COR-L47 (cell line): ENCODE measurements around the gene RAB31.
"Not testable (repeated sequence)": the region's sequence is repeated elsewhere in the genome, so short reads cannot be mapped to it uniquely, and the experiment has no call there.

ENCODE experiments used
- DNase-seq: peaks from one replicate; lab custom pipeline; 2025; lab: John Stamatoyannopoulos, UW

The RAB31 gene

DNA sequence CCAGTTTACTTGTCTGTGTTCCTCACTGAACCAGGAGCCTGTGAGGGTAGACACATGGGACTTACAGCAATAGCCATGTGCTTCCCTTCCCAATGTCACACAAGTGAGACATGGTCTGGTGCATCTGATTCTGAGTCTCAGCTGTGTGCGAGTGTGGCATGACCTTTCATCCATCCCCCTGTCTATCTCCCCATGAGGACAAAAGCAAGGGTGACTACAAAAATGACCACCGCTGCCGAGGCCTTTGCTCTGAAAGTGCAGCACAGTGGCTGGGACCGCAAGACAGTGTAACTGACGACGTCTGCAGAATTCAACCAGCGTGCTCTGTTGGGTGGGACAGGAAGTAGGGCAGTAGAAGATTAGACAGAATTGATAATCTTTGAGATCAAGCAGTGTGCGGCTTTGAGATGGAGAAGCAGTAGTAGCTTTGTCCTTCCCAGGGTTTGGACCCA is 50.5 kb downstream of the RAB31 start:
- DNase-seq: no peak

DNA sequence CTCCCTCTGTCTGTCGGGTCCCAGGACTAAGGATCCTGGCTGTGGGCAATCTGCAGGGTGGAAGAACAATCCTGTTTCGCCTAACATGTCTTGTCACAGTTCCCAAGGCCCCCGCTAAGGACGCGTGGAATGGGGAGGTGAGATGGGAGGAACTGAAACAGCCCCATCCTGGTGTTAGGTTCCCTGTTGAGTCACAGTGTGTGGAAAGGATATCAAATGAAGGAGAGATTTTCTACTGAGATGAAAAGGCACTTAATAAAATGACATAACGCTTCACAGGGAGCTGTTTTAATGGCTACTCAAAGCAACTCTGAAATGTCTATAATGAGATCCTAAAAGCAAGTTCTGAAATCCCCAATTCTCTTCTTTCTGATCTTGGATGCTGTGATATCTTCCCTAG is 52.5 kb downstream of the RAB31 start:
- DNase-seq: no peak

DNA sequence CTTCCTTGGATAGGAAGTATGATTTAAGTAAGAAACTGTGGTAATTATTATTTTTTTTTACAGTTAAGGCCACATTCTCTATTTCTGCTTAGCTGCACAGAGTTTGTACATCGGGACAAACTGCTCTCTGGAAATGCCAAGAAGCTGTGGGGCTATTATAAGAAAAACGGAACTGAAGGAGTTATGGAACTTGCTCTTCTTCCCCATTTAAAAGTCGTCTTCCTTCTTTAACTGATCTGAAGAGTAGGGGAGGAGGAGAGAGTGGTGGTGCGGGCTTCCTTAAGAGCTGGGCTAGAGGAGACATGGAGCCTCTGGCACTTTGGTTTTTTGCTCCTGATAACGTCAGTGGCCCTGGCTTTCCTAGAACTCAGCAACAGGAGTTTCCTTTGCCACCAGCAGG is 54.4 kb downstream of the RAB31 start:
- no peak for DNase-seq

DNA sequence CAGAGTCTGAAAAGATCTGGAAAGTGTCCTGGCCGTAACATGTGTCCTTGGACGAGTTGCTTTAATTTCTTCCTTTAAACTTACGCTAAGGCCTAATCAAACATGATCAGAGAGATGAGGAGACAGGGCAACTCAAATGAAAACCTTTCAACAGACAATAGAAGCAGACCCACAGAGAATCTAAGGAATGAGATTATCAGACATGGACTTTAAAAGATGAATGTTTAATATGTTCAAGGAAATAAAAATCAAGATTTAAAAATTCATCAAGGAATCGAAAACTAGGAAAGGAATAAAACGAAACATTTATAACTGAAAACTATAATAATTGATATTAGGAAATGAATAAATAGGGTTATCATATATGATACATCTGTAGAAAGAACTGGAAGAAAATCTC is 55.1 kb downstream of the RAB31 start:
- no peak for DNase-seq

DNA sequence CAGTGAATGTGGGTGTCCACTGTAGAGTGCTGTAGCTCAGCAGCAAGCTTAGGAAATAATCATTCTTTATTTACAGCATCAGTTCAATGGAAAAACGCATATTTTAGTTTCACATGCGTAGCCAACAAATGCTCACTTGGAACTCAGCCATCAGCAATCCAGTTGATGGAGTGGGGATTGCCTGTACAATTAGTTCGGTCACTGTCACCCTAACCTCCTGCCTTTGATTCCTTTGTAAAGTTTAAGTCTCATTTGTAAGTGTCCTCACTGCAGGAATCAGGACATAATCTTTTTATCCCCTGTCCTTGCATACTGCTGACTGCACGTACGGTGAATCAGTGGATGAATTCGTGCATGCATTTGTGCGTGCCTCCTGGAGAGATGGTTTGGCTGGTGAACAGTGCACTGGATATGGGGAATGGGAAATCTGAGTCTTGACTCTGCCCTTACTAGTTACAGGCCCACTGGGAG is 55.9 kb downstream of the RAB31 start:
- DNase-seq: peak; percentile 24

DNA sequence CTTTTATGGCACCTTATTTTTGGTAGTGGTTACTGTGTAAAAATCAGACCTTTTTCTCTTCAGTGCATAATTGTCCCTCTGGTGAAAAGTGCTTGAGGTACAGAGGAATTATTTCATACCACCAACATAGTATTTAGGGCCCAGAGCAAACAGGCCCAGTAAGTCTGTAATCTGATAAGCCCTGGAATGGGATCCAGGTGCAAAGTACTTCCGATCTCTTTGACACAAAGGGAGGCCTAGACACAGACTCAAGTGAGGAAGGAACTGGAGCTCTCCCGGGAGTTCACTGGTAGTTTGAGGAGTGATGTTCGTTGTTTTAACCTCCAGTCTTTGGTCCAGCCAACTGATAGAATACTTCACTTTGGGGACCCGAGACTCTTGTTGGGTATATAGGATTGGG is 57.4 kb downstream of the RAB31 start:
- DNase-seq: no peak

DNA sequence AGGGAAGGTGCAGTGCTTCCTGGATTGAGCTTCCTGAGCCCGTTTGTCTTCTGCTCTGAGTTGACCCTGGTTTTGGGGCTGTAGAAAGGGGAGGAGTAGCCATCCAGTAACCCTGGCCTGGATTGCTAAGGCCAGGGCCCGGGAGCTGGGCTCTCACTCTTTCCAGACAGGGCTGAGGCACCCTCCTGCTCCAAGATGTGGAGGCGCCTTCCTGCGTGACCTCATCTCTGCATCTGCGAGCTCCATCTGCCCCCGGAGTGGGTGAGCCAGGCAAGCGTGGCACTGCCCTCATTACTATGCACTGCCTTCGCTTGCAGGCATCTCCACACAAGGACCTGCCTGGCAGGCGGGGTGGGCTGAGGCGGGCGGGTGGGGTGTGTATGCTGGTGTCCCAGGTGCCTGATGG is 58.0 kb downstream of the RAB31 start:
- DNase-seq: no peak

DNA sequence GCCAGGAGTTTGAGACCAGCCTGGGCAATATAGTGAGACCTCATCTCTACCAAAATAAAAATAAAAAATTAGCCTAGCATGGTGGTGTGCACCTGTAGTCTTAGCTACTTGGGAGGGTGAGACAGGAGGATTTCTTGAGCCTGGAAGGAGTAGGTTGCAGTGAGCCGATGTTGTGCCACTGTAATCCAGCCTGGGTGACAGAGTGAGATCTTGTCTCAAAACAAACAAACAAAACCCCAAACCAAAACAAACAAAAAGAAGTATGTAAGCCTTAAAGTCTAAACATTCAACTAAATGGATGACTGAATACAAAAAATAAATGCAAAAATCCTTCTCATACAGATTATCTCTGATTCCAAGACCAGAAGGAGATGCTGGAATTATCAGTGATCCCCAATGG is 58.6 kb downstream of the RAB31 start:
- no peak for DNase-seq

DNA sequence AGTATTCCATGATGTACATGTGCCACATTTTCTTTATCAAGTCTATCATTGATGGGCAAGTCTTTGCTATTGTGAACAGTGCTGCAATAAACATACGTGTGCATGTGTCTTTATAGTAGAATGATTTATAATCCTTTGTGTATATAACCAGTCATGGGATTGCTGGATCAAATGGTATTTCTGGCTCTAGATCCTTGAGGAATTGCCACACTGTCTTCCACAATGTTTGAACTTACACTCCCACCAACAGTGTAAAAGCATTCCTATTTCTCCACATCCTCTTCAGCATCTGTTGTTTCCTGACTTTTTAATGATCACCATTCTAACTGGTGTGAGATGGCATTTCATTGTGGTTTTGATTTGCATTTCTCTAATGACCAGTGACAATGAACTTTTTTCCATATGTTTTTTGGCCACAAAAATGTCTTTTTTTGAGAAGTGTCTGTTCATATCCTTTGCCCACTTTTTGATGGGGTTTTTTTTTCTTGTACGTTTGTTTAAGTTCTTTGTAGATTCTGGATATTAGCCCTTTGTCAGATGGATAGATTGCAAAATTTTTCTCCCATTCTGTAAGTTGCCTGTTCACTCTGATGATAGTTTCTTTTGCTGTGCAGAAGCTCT is 60.1 kb downstream of the RAB31 start:
- not testable (repeated sequence) for DNase-seq

DNA sequence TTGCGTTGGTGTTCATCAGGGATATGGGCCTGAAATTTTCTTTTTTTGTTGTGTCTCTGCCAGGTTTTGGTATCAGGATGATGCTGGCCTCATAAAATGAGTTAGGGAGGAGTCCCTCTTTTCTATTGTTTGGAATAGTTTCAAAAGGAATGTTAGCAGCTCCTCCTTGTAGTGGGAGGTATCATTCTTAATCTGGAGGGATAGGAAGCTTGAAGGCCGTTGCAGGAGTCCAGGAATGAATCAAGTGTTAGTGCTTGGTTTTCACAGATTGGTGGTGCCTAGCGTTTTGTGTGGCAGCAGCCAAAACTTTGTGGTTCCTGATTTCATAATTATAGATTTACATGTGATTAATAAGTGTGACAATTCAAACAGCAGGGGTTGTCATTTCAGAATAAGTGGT is 62.0 kb downstream of the RAB31 start:
- not testable (repeated sequence) for DNase-seq

DNA sequence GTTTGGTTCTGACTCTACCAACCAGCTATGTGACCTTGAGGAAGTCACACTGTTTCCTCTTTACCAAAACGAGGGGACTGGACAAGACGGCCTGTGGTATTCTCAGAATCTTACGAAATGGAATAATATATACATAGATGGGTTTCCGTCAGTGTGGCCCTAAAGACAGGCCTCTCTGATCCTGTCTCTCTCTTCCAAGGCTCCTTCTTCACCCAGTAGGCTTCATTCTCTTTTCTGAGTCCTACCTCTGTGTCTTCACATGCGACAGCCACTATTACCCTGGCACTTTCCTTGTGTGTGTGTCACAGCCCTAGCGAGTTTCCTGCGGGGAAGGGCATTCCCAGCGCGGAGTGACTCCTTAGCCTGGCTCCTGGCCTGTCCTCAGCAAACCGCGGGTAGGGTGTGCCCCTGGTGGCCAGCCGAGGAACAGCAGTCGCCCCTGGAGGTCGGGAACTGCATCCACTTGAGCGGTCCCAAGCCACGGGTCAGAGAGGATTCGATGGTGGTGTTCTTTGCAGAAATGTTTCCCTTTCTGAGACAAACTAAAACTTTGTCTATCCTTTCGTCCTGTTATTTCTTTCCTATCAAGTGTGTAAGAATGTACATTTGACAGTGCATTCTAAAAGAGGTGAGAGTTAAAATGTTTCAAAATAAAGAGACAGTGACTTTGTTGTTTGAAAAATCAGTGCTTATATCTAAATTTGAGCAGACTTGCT is 63.3 kb downstream of the RAB31 start:
- no peak for DNase-seq

DNA sequence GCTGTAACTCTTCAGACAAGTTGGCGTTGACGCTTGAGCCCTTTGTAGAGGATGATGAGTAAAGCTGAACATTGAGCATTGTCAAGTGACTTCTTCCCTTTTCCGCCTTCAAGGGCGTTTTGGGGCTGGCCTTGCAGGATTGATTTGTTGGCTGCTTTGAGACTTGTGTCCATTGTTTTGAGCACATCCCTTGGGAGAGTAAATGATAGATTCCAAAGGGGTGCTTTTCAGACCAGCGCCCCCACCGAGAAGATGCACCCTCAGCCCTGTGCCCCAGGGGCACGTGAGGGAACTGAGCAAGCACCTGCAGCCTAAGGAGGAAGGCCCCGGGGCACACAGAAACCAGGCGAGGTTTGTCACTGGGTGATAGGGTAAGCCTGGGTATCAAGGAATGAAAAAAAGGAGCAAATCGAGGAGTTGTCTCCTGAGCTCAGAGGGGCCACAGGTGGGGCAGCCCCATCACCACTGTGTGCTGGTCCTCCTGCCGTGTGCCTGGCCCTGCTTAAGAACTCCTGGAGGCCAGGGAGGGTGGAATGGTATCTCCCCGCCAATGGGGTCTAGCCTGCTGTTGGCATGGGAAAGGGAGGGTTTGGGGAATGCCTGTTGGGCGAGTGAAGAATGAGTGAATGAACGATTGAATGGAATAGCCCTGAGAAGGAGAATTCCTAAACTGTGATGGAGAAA is 64.0 kb downstream of the RAB31 start:
- DNase-seq: no peak

DNA sequence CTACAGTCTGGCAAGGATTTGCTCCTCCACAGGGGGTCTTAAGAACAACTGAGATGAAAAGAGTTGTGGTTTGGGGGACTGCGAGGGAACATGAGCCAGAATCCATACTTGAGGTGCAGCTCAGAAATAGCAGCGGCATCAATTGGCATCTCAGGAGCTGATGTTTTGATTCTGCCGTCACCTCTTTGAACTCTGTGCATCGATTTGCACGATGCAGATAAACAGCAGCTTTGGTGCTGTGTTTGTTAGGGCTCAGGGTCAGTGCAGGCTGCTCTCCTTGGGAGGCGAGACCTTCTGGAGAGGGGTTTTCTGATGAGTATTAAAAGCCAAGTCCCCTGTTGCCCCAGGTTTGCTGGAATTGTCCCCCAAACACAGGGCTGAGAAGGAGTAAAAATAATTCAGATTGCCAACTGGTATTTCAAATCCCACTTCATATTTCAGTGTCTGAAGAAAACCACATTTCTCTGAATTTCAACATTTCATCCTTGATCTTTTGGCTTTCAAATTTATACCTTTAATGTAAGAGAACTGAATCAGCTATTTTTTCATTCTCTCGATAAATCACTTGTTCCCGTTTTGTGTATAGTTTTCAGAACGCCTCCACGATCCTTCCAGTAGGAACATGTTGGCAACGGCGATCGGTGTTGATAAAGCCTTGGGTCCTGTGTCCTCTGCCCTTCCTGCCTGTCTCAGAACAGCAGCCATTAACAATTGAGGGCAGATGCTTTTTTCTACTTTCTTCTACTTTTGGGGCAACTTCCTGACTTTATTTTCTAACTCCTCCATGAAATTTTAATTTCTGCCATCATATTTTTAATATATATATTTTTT is 65.0 kb downstream of the RAB31 start:
- no peak for DNase-seq

DNA sequence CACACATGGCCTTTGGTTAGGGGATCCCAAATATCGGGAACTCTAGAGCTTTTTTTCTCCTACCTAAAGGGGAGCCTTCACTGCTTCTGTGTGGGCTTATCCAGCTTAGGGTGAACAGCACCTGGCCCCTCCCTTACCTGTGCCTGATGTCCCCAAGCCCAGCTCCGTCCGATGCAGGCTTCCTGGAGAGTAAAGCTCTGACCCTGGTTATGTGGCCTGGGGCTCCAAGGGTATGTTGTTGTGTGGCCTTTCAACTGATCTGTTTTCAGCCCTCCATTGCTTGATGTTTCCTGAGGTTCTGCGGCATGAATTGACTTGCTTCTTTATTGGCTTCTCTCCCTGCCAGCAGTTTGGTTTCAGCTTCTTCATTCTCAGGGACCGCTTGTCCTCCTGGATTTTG is 66.0 kb downstream of the RAB31 start:
- DNase-seq: no peak

DNA sequence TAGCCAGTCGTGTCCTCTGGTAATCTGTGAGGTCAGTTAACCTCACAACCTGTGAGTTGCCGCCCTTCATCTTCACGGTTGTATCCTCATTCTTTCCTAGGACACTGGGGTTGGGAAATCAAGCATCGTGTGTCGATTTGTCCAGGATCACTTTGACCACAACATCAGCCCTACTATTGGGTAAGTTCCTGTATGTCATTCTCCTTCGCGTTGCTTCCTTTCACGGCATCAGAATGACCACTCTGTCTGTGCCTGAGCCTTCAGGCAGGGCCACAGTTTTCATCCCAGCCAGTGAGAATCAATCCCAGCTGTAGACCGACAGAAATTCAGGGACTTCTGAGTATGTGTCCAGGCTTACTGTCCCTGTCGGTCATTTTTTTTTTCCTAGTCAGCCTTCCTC is 67.1 kb downstream of the RAB31 start:
- no peak for DNase-seq

DNA sequence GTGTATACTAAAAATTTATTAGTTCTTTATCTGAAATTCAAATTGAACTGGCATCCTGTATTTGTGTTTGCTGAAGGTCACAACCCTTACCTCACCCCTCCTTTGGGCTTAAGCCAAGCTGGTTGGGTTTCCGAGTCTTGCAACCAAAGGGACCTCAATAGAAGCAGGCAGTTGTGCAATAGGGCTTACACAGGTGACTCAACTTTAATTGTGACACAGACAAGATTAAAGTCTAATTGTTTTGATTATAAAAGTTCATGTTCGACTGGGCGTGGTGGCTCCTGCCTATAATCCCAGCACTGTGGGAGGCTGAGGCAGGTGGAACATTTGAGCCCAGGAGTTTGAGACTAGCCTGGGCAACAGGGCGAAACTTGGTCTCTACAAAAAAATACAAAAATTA is 71.5 kb downstream of the RAB31 start:
- DNase-seq: no peak

DNA sequence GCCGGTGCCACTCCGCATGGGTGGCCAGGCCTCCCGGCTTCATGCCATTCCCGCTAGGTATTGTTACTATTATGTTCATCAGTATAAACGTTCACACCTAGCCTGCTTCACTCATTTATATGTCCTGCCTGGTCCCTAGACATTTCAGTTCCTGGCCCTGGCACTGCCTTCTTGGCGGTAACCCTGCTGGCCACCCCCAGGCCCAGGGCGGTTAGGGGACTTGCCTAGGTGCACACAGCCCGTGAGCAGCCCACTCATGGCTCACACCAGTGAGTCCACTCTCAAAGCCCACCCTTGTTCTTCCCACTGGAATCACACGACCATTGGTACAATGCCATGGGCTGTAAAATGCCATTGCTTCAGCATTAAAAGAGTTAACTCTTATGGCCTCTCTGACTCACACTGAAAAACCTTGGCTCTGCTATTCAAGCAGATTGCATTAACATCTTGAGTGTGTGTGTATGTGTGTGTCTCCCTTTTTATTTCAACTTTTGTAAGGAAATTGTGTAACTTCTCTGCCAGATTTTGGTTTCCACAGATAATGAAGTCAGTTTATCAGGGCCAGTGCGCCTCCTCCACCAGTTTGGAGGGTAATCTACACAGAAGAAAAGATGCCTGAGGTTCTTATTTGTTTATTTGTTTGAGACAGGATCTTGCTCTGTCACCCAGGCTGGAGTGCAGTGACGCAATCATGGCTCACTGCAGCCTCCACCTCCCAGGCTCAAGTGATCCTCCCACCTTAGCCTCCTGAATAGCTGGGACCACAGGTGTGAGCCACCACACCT is 74.2 kb downstream of the RAB31 start:
- DNase-seq: no peak

DNA sequence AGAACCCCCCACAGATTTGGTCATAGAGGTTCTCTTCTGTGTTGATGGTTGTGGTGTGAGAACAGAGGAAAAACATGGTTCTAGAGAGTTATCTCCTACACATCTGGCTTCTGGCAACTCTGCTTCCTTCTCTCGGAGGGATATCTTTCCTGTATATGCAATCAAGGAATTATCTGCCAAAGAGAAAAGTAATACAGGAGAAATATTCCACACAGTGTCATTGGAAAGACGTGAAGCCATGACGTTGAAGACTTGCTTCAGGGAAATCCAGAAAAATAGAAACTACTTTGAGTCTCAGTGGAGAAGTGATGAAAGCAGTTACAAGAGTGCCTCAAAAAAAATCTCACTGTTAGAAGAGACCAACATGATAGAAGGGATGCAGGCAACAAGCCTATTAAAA is 78.5 kb downstream of the RAB31 start:
- DNase-seq: no peak

DNA sequence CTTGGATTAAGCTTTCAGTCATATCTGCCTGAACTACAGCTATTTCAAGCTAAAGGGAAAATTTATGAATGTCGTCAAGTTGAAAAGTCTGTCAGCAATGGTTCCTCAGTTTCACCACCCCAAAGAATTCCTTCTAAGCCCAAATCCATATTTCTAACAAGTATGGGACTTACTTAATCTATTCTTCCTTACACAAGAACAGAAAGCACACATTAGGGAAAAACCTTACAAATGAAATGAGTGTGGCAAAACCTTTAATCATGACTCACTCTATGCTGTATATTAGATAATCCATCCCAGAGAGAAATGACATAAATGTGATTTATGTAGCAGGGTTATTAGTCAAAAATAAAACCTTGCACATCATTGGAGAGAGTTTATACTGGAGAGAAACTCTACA is 78.9 kb downstream of the RAB31 start:
- DNase-seq: no peak

DNA sequence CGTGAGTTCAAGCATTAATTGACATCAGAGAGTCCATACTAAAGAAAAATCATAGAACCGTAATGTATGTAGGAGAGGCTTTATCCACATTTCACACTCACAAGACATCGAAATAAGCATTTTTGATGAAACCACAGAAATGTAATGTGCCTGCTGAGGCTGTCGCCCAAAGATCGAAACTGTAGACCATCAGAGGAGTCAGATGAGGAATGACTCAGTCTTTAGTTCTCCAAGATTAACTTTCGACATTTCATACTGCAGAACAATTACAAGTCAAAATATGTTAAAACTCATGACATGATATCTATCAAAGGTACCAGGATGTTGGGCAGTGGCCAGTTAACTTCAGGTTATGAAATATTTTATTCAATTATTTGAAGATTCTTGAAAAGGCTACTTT is 79.6 kb downstream of the RAB31 start:
- DNase-seq: no peak

DNA sequence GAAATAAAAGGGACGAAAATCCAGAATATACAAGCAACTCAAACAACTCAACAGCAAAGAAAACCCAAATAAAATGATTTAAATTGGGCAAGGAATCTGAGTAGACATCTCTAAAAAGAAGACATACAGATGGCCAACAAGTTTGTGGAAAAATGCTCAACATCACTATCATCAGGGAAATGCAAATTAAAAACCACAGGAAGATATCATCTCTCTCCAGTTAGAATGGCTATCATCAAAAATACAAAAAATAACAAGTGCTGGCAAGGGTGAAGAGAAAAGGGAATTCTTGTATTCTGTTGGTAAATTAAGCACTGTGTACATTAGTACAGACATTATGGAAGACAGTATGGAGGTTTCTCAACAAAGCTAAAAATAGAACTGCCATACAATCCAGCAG is 80.0 kb downstream of the RAB31 start:
- no peak for DNase-seq

DNA sequence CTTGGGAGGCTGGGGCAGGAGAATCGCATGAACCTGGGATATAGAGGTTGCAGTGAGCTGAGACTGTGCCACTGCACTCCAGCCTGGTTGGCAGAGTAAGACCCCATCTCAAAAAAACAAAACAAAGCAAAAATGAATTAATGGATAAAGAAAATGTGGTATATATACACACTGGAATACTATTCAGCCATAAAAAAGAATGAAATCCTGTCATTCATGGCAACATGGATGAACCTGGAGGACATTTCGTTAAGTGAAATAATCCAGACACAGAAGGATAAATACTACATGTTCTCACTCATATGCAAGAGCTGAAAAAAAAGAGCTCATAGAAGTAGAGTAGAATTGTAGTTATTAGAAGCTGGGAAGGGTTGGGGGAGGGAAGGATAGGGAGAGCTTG is 80.8 kb downstream of the RAB31 start:
- DNase-seq: no peak
